WI38 (cell line): ENCODE data around the gene SKOR1.

Source experiments
- H3K4me3 ChIP-seq: 2 replicates; pipeline ENCODE4 v1.5.1; 2011; ENCODE audit warnings: low read depth, mild to moderate bottlenecking, control low read depth, low read length
- CTCF ChIP-seq: IDR thresholded peaks from 2 replicates; pipeline ENCODE4 v1.5.1; 2012; ENCODE audit warnings: low read depth, mild to moderate bottlenecking, control low read depth, low read length

Gene SKOR1

GRCh38 chr15:67824197-67824968 lies 926 bp upstream of the SKOR1 start:
- TF ChIP-seq CTCF: no peak
- H3K4me3 ChIP-seq: no peak overlapping the region

DNA sequence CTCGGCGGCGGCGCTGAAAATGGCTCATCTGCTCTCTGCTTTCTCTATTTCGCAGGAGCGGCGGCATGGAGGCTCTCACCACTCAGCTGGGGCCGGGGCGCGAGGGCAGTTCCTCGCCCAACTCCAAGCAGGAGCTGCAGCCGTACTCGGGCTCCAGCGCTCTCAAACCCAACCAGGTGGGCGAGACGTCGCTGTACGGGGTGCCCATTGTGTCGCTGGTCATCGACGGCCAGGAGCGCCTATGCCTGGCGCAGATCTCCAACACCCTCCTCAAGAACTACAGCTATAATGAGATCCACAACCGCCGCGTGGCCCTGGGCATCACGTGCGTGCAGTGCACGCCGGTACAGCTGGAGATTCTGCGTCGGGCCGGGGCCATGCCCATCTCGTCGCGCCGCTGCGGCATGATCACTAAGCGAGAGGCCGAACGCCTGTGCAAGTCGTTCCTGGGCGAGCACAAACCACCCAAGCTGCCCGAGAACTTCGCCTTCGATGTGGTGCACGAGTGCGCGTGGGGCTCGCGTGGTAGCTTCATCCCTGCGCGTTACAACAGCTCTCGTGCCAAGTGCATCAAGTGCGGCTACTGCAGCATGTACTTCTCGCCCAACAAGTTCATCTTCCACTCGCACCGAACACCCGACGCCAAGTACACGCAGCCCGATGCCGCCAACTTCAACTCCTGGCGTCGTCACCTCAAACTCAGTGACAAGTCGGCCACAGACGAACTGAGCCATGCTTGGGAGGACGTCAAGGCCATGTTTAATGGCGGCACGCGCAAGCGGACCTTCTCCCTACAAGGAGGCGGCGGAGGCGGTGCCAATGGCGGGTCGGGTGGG lies 790 bp downstream of the SKOR1 start:
- H3K4me3 ChIP-seq: no peak overlapping the region; the same call in 1 of the 2 replicates
- TF ChIP-seq CTCF: no peak

DNA sequence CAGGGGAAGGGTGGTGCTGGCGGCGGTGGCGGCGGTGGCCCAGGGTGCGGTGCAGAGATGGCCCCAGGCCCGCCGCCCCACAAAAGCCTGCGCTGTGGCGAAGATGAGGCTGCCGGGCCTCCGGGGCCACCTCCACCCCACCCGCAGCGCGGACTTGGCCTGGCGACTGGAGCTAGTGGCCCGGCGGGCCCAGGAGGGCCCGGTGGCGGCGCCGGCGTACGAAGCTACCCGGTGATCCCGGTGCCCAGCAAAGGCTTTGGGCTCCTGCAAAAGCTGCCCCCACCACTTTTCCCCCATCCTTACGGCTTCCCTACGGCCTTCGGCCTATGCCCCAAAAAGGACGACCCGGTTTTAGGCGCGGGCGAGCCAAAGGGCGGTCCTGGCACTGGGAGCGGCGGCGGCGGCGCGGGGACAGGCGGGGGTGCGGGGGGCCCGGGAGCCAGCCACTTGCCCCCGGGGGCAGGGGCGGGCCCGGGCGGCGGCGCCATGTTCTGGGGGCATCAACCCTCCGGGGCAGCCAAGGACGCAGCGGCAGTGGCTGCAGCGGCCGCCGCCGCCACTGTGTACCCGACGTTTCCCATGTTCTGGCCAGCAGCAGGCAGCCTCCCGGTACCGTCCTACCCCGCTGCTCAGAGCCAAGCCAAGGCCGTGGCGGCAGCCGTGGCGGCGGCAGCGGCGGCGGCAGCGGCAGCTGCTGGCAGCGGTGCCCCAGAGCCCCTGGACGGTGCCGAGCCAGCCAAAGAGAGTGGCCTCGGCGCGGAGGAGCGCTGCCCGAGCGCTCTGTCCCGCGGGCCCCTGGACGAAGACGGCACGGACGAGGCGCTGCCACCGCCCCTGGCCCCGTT lies 1.6 kb downstream of the SKOR1 start:
- no peak for TF ChIP-seq CTCF

DNA sequence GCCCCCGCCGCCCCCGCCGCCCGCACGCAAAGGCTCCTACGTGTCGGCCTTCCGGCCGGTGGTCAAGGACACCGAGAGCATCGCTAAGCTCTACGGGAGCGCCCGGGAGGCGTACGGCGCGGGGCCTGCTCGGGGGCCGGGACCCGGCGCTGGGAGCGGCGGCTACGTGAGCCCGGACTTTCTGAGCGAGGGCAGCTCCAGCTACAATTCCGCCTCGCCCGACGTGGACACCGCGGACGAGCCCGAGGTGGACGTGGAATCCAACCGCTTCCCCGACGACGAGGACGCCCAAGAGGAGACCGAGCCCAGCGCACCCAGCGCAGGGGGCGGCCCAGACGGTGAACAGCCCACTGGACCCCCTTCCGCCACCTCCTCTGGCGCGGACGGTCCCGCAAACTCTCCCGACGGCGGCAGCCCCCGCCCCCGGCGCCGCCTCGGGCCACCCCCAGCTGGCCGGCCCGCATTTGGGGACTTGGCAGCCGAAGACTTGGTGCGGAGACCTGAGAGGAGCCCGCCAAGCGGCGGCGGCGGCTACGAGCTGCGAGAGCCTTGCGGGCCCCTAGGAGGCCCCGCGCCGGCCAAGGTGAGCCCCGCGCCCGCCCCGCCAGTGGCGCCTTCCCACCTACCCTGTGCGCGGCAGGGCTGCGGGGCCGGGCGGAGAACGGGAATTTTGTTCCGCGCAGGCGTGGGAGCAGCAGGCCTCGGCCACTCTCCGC lies 2.4 kb downstream of the SKOR1 start:
- no peak overlapping the region for H3K4me3 ChIP-seq
- no peak for TF ChIP-seq CTCF

More for the DNA sequence above, 1.6 kb downstream of the SKOR1 start:
- H3K4me3 ChIP-seq: no peak overlapping the region

- no peak for TF ChIP-seq CTCF
- H3K4me3 ChIP-seq: no peak overlapping the region
These were observed 3.1 kb downstream of the SKOR1 start for GRCh38 chr15:67828278-67828968.

DNA sequence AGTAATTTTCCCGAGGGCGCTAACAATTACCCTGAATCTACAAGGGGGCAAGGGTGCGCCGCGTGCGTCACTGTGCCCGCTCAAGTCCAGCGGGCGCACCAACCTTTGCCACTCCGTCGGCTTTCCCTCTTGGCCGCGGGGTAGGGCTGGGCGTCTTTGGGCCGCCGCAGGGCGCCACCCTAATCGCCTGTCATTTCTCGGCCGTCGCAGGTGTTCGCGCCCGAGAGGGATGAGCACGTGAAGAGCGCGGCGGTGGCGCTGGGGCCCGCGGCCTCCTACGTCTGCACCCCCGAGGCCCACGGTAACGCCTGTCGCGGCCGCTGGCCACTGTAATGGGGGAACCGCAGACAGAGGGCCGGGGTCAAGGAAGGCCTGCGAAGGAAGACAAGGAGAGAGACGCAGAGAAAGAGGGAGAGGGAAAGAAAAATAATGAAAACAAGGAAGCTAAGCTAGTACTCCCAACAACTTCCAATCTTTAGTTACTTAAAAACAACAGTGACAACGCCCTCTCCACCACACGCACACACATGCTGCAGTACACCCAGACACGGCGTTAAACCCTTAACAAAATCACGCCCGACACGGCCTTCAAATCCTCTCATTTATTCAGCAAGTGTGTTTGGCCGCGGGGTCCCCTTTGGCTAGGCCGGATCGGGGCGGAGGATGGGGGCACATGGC lies 3.8 kb downstream of the SKOR1 start:
- TF ChIP-seq CTCF: no peak
- H3K4me3 ChIP-seq: no peak overlapping the region
